Upper lobe of left lung (tissue), 6 donors: ENCODE data around the gene NT5C2. TPM values are rescaled to one million over a fixed set of nuclear protein-coding genes. Genes with fewer than 3 reads are reported as not detected.

Experiments
- ATAC-seq, 2 donors: fragments of 200-7000 bp; cut with Tn5 transposase; one replicate each; pipeline ENCODE4 v1.9.1; 2022; ENCODE audit warnings: mild to moderate bottlenecking in 2 of 2, moderate library complexity in 2 of 2; ENCODE audit not compliant: low FRiP score in 2 of 2
- DNase-seq, 2 donors: peaks; one replicate each; pipeline ENCODE4 v3.0.0-alpha.2; 2019 to 2020
- H3K27ac ChIP-seq, 4 donors: fragments of 200-600 bp; sonication (generic); one replicate each; pipeline ENCODE4 v1.5.1; 2016 to 2019
- H3K27me3 ChIP-seq, 4 donors: fragments of 200-600 bp; sonication (generic); one replicate each; pipeline ENCODE4 v1.5.1; 2017 to 2019
- H3K36me3 ChIP-seq, 4 donors: fragments of 200-600 bp; sonication (generic); one replicate each; pipeline ENCODE4 v1.5.1; 2016 to 2019
- H3K4me1 ChIP-seq, 4 donors: fragments of 200-600 bp; sonication (generic); one replicate each; pipeline ENCODE4 v1.5.1; 2018 to 2019
- H3K4me3 ChIP-seq, 4 donors: fragments of 200-600 bp; sonication (generic); one replicate each; pipeline ENCODE4 v1.5.1; 2017 to 2019; ENCODE audit warnings: mild to moderate bottlenecking in 2 of 4, moderate library complexity in 1 of 4
- H3K9me3 ChIP-seq, 4 donors: fragments of 200-600 bp; sonication (generic); one replicate each; pipeline ENCODE4 v1.5.1; 2018 to 2019
- EP300 ChIP-seq, 4 donors: sonication (generic); formaldehyde crosslinking; IDR thresholded peaks; one replicate each; pipeline ENCODE4 v1.5.1; 2017; ENCODE audit warnings: antibody characterized with exemption in 4 of 4, control low read depth in 2 of 4
- POLR2A ChIP-seq, 4 donors: fragments of 450-650 bp; IDR thresholded peaks; one replicate each; pipeline ENCODE4 v1.5.1; 2016 to 2017; ENCODE audit warnings: antibody characterized with exemption in 4 of 4, mild to moderate bottlenecking in 2 of 4
- POLR2AphosphoS5 ChIP-seq, 2 donors: sonication (generic); formaldehyde crosslinking; IDR thresholded peaks; one replicate each; pipeline ENCODE4 v1.5.1; 2017; ENCODE audit warnings: antibody characterized with exemption in 2 of 2
- WGBS, 2 donors: methylation state at CpG; one replicate each; pipeline ENCODE4 v1.1.5; 2017 to 2018; 5-methylcytosine and 5-hydroxymethylcytosine counted together
- total RNA-seq, 6 donors: library from RNA; depleted of rRNA in 4 of 6; stranded (reverse); fragments of >200 nt in 4 of 6; gene quantifications; one replicate each; pipeline versions ENCODE4 v1.1.0 to v1.2.1, GENCODE V29; 2016 to 2021
- TF ChIP-seq, protein P1 (sequence below), 6 experiments: fragments of 450-650 bp in 4 of 6; fragments of 200-600 bp in 2 of 6; sonication (generic) in 2 of 6; IDR thresholded peaks; one replicate each; pipeline ENCODE4 v1.5.1; 2016 to 2019; ENCODE audit warnings: antibody characterized with exemption in 6 of 6
- donor health status: DM: no; HTN: no; CAD: no; lungs with moderate emphysema.
- donor health status: DM: no; HTN: yes; CAD: no; lungs with severe emphysema.

NT5C2 gene
- total RNA-seq, 6 donors from 2014 or later, result 47.4 to 122 (median 85.1) TPM

DNA sequence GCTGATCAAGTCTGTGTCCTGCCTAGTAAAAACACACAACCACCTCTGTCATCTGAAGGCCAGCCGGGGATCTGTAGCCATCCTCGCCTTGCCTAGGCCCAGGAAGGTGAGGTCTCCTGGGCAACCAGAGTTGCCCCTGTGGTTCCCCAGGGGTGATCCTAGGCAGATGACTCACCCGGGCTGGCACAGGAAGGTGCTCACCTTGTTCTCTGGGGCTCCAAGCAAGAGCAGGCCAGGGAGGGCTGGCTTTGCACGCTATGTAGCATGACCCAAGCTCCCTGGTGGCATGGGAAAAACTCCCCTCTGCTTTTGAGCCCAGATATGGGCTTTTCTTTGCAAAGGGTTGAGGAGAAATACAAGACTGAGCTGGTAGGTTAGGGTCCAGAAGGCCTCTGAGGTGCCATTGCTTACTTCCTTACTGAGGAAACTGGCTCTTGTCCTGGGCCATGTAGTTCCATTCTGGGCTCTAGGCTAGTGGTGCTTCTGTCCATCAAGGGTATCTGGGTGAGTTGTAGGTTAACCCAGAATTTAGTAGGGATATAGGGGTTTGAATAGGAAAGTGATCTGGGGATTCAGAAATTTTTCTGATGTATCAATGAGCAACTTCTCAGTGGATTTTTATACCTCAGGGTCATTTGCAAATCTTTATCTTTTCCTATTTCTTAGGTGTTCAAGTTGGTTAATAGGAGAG, 112.0 kb downstream of the NT5C2 start:
- 84 to 92% methylated on average over 2 to 4 of the region's 4 CpGs for WGBS, 2 donors
- Histone ChIP-seq H3K27me3 (no peaks in the 10 kb centered on the region), H3K36me3 (peaks cover 9 to 46% (median 29%) of the 10 kb centered on the region in 4 donors), H3K9me3 (no peaks in the 10 kb centered on the region), H3K27ac (no peak overlapping the region), H3K4me3 (no peak overlapping the region), H3K4me1 (no peaks in the 10 kb centered on the region)
- ATAC-seq (no peak), DNase-seq (no peak)
- no peak for TF ChIP-seq EP300 (IDR thresholded peaks at IDR 0.05)
- TF ChIP-seq, protein P1, sequence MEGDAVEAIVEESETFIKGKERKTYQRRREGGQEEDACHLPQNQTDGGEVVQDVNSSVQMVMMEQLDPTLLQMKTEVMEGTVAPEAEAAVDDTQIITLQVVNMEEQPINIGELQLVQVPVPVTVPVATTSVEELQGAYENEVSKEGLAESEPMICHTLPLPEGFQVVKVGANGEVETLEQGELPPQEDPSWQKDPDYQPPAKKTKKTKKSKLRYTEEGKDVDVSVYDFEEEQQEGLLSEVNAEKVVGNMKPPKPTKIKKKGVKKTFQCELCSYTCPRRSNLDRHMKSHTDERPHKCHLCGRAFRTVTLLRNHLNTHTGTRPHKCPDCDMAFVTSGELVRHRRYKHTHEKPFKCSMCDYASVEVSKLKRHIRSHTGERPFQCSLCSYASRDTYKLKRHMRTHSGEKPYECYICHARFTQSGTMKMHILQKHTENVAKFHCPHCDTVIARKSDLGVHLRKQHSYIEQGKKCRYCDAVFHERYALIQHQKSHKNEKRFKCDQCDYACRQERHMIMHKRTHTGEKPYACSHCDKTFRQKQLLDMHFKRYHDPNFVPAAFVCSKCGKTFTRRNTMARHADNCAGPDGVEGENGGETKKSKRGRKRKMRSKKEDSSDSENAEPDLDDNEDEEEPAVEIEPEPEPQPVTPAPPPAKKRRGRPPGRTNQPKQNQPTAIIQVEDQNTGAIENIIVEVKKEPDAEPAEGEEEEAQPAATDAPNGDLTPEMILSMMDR (IDR thresholded peaks at IDR 0.05), result no peak
- TF ChIP-seq POLR2AphosphoS5 (IDR thresholded peaks at IDR 0.05), result no peak
- no peak for TF ChIP-seq POLR2A (IDR thresholded peaks at IDR 0.05)

DNA sequence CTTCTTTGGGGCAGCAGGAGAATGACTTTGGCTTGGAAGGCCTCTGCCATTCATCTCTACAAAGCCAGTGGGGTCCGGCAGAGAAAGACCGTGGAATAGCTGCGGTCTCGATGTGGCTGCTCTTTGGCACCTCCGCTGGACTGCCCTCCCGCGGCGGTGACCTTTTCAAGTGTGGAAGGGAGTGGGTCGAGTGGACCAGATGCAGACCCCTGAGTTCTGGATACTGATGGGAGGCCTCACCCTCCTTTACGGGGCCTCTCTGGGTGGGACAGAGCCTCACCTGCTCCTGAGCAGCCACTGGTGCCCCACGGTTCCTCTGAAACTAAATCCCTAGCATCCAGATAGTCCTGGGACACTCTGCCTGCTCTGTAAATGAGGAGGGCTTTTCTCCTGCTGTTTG, 113.1 kb downstream of the NT5C2 start:
- 80 to 83% methylated on average over 9 to 10 of the region's 11 CpGs for WGBS, 2 donors
- no peaks in the 10 kb centered on the region for H3K27me3 ChIP-seq
- H3K4me3 ChIP-seq, result no peak overlapping the region
- DNase-seq, result no peak
- peaks cover 3 to 43% (median 22%) of the 10 kb centered on the region in 4 donors for H3K36me3 ChIP-seq
- TF ChIP-seq, protein P1 (IDR thresholded peaks at IDR 0.05), result no peak
- TF ChIP-seq POLR2A (IDR thresholded peaks at IDR 0.05) (no peak), EP300 (IDR thresholded peaks at IDR 0.05) (no peak), POLR2AphosphoS5 (IDR thresholded peaks at IDR 0.05) (no peak)
- H3K9me3 ChIP-seq, result no peaks in the 10 kb centered on the region
- no peaks in the 10 kb centered on the region for H3K4me1 ChIP-seq
- no peak for ATAC-seq
- no peak overlapping the region for H3K27ac ChIP-seq

DNA sequence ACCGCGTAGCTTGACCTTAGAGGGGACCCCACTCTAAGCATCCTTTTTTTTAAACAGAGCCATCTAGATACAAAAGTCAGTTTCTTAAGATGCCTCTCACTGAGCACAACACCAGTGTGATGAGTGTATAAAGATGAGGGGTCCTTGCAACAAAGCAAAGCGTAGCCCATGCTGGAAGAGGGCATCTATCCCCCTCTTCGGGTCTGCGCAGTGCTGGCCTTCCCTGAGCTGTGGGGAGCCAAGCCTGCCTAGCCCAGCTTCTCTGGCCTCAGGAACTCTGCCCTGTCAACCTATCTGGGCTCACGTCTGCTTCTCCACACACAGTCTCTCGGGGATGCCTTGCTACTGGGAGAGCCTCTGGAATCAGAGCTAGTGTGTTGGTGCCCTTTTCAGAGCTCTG, 114.0 kb downstream of the NT5C2 start:
- no peak for ATAC-seq
- Histone ChIP-seq H3K4me1 (no peaks in the 10 kb centered on the region), H3K4me3 (no peak overlapping the region), H3K27me3 (no peaks in the 10 kb centered on the region), H3K36me3 (peaks cover 3 to 35% (median 18%) of the 10 kb centered on the region in 4 donors), H3K27ac (no peak overlapping the region), H3K9me3 (no peaks in the 10 kb centered on the region)
- TF ChIP-seq, protein P1 (IDR thresholded peaks at IDR 0.05), result no peak
- TF ChIP-seq EP300 (IDR thresholded peaks at IDR 0.05), result no peak
- TF ChIP-seq POLR2AphosphoS5 (IDR thresholded peaks at IDR 0.05), result no peak
- TF ChIP-seq POLR2A (IDR thresholded peaks at IDR 0.05), result no peak
- no peak for DNase-seq
- WGBS, 2 donors, result 92 to 99% methylated on average over 7 of the region's 7 CpGs

DNA sequence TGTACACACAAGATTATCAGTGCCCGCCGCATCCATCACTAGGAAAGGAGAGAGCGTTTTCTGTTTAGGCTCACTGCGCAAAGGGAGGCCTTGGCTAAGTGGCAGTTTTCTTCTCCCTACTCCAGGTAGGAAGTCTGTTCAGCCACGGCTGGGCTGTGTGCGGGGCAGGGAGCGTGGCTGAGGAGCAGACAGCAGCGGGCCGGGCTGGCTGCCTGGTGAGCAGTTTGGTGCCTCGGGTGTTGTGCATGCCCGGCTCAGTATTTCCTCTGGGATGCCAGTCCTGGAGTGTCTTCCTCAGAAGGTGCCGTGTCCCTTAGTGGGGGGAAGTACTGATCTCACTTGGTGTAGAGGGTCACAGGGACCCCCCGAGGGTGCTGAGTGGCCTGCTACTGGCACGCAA, 114.4 kb downstream of the NT5C2 start:
- Histone ChIP-seq H3K27ac (no peak overlapping the region), H3K27me3 (no peaks in the 10 kb centered on the region), H3K9me3 (no peaks in the 10 kb centered on the region), H3K4me1 (no peaks in the 10 kb centered on the region), H3K4me3 (no peak overlapping the region), H3K36me3 (peaks cover 3 to 31% (median 14%) of the 10 kb centered on the region in 4 donors)
- peak in 1 of 2 donors; percentile 65 for DNase-seq
- no peak for TF ChIP-seq EP300 (IDR thresholded peaks at IDR 0.05)
- TF ChIP-seq POLR2A (IDR thresholded peaks at IDR 0.05), result no peak
- no peak for TF ChIP-seq POLR2AphosphoS5 (IDR thresholded peaks at IDR 0.05)
- TF ChIP-seq, protein P1 (IDR thresholded peaks at IDR 0.05), result no peak
- 92 to 97% methylated on average over 12 to 14 of the region's 14 CpGs for WGBS, 2 donors
- no peak for ATAC-seq

DNA sequence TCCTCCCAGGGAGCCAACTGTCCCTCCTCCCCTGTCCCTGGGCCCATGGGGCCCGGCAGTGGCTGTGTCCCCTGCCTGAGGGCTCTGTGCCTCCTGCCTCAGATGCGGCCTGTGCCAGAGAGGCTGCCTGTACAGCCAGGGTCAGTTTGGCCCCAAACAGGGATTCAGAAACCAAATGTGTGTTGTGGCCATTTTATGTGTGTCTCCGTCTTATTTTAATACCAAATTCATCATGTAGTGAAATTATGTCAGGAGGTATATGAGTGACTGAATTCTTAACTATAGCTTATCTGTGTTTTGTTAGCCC, 114.8 kb downstream of the NT5C2 start:
- peaks cover 3 to 29% (median 13%) of the 10 kb centered on the region in 4 donors for H3K36me3 ChIP-seq

More for the DNA sequence above, 114.8 kb downstream of the NT5C2 start:
- Histone ChIP-seq H3K4me3 (no peak overlapping the region), H3K27ac (no peak overlapping the region), H3K4me1 (no peaks in the 10 kb centered on the region), H3K9me3 (no peaks in the 10 kb centered on the region), H3K27me3 (no peaks in the 10 kb centered on the region)
- no peak for ATAC-seq
- WGBS, 2 donors, result 89 to 100% methylated on average over 1 to 3 of the region's 3 CpGs
- TF ChIP-seq POLR2A (IDR thresholded peaks at IDR 0.05) (no peak), EP300 (IDR thresholded peaks at IDR 0.05) (no peak), POLR2AphosphoS5 (IDR thresholded peaks at IDR 0.05) (no peak)
- TF ChIP-seq, protein P1 (IDR thresholded peaks at IDR 0.05), result no peak
- no peak for DNase-seq
